IMR-90 (cell line): ENCODE results near the gene PTPRQ.

Source experiments
- BHLHE40 ChIP-seq: fragments of 150-350 bp; IDR thresholded peaks from 2 replicates; pipeline ENCODE4 v1.6.1; 2016; ENCODE audit warnings: mild to moderate bottlenecking, low read depth, low read length
- CHD1 ChIP-seq: IDR thresholded peaks from 2 replicates; pipeline ENCODE4 v1.6.1; 2012; ENCODE audit warnings: low read depth, low read length, improper control_type of control experiment
- CTCF ChIP-seq: conservative IDR thresholded peaks from 2 replicates; pipeline ENCODE4 v1.5.1; 2012; ENCODE audit warnings: mild to moderate bottlenecking, low read depth, low read length, improper control_type of control experiment
- ELK1 ChIP-seq: fragments of 150-350 bp; IDR thresholded peaks from 2 replicates; pipeline ENCODE4 v1.6.1; 2016; ENCODE audit warnings: low read depth, mild to moderate bottlenecking, low read length, moderate library complexity, borderline replicate concordance
- FOS ChIP-seq: fragments of 150-350 bp; IDR thresholded peaks from 2 replicates; pipeline ENCODE4 v1.6.1; 2016; ENCODE audit warnings: low read depth, low read length
- MAFK ChIP-seq: IDR thresholded peaks from 2 replicates; pipeline ENCODE4 v1.6.1; 2012; ENCODE audit warnings: low read depth, low read length, improper control_type of control experiment
- POLR2A ChIP-seq: IDR thresholded peaks from 2 replicates; pipeline ENCODE4 v1.6.1; 2012; ENCODE audit warnings: mild to moderate bottlenecking, low read depth, low read length
- RAD21 ChIP-seq: IDR thresholded peaks from 2 replicates; pipeline ENCODE4 v1.6.1; 2012; ENCODE audit warnings: low read length, improper control_type of control experiment
- RCOR1 ChIP-seq: IDR thresholded peaks from 2 replicates; pipeline ENCODE4 v1.6.1; 2012; ENCODE audit warnings: mild to moderate bottlenecking, low read length, improper control_type of control experiment; ENCODE audit not compliant: insufficient replicate concordance
- RFX5 ChIP-seq: IDR thresholded peaks from 2 replicates; pipeline ENCODE4 v1.8.0; 2012; ENCODE audit warnings: low read depth, mild to moderate bottlenecking, low read length, moderate library complexity
- SMC3 ChIP-seq: fragments of 150-350 bp; IDR thresholded peaks from 2 replicates; pipeline ENCODE4 v1.6.1; 2016; ENCODE audit warnings: low read depth, mild to moderate bottlenecking, antibody characterized with exemption, low read length, moderate library complexity

GRCh38 chr12:80531646-80532045 is 87.6 kb downstream of the PTPRQ start:
- TF ChIP-seq CHD1 (no peak), POLR2A (no peak), CTCF (no peak), ELK1 (no peak), FOS (no peak), BHLHE40 (no peak), RFX5 (no peak), RAD21 (no peak), RCOR1 (no peak), SMC3 (no peak), MAFK (no peak)
